ENCODE measurements around the gene HDAC4. TPM values are rescaled to one million over a fixed set of nuclear protein-coding genes. Genes with fewer than 3 reads are reported as not detected.

The HDAC4 gene
- total and polyA plus RNA-seq, 2 of the 8 experiments (the other 6 are each of a cell fraction or from before 2014, with no cell fraction given) = 15.4 to 31.5 TPM

- no peak overlapping the region for H2BK20ac ChIP-seq (ENCODE audit: low read length)
- H3K79me1 ChIP-seq (ENCODE audit: low read depth, low read length) = no peaks in the 10 kb centered on the region
- no peaks in the 10 kb centered on the region for H3K27me3 ChIP-seq (replicated peaks in 1 of 4; ENCODE audit: control insufficient read depth in 3 of 4, extremely low read depth in 1 of 4, insufficient read depth in 3 of 4, low read length in 3 of 4)
- no peak overlapping the region for H3K27ac ChIP-seq (ENCODE audit: low read depth, low read length)
- DNase-seq (ENCODE audit: low read depth in 1 of 2, low spot score in 2 of 2) = no peak
- POLR2A ChIA-PET (ENCODE audit: partially characterized antibody) = interaction anchor here (0.5 kb wide), 1 partner anchor 13 kb away, joined by 4 read pairs; no protein-coding TSS in a partner anchor
- H3K36me3 ChIP-seq (ENCODE audit: control insufficient read depth in 2 of 4, insufficient read depth in 4 of 4, low read length in 3 of 4) = peaks cover 0 to 7% (median 4%) of the 10 kb centered on the region in 4 experiments; a peak in 4 of 8 replicates
- H4K20me1 ChIP-seq (replicated peaks in 1 of 2; ENCODE audit: control insufficient read depth in 1 of 2, insufficient read depth in 2 of 2, low read length in 2 of 2) = peaks cover 3 to 10% of the 10 kb centered on the region in 2 experiments
- H3K79me2 ChIP-seq (ENCODE audit: control insufficient read depth in 1 of 2, insufficient read depth in 2 of 2, low read length in 2 of 2) = no peaks in the 10 kb centered on the region
- FAIRE-seq = no peak
- H3K9ac ChIP-seq (replicated peaks in 1 of 4; ENCODE audit: extremely low read depth in 1 of 4, low read depth in 3 of 4, low read length in 3 of 4) = no peak overlapping the region
- H3K23ac ChIP-seq (ENCODE audit: insufficient read length) = no peak overlapping the region
- H4K5ac ChIP-seq (ENCODE audit: insufficient read length, low read depth, low read length) = no peak overlapping the region
- no peak overlapping the region for H2BK5ac ChIP-seq (ENCODE audit: low read depth, low read length)
- H3K56ac ChIP-seq (replicated peaks; ENCODE audit: insufficient read length, low read depth, low read length) = no peak overlapping the region
- 92% methylated on average over 13 of the region's 14 CpGs; no CpG with 5 or more reads in 1 of the 2 experiments for WGBS, 2 experiments (ENCODE audit: extremely low coverage in 1 of 2, insufficient coverage in 1 of 2, insufficient read length in 1 of 2, insufficient replicate concordance in 2 of 2, low coverage in 1 of 2, low lambda C conversion rate in 2 of 2, missing lambda C conversion rate in 1 of 2)
- H2AK5ac ChIP-seq (ENCODE audit: low read depth, low read length) = no peak overlapping the region
- CTCF ChIA-PET (ENCODE audit: partially characterized antibody) = interaction anchor here (1.5 to 4.4 kb wide), 8 partner anchors 11 to 67 kb away, joined by 3 to 30 read pairs (median 5); no protein-coding TSS in a partner anchor
- no peak overlapping the region for H2BK120ac ChIP-seq (replicated peaks; ENCODE audit: low read depth, low read length)
- no peak overlapping the region for H3K4me2 ChIP-seq (ENCODE audit: insufficient read depth in 1 of 2, low read depth in 2 of 2, low read length in 2 of 2)
- H3K4ac ChIP-seq (replicated peaks; ENCODE audit: insufficient read length, low read depth, low read length) = no peak overlapping the region
- H2BK12ac ChIP-seq (ENCODE audit: low read depth, low read length) = no peak overlapping the region
- H4K91ac ChIP-seq (replicated peaks; ENCODE audit: insufficient read length, low read length) = no peak overlapping the region
- TF ChIP-seq NANOG (IDR thresholded peaks at IDR 0.05; ENCODE audit: insufficient read depth, low read depth, low read length, poor library complexity, severe bottlenecking) = no peak
- no peak for TF ChIP-seq CBX8 (IDR thresholded peaks at IDR 0.05; ENCODE audit: borderline replicate concordance, low read depth, low read length)
- no peak for TF ChIP-seq TCF12 (IDR thresholded peaks at IDR 0.05; ENCODE audit: low read depth, low read length)
- no peak for TF ChIP-seq BRCA1 (IDR thresholded peaks at IDR 0.05; ENCODE audit: low read depth, low read length)
- H3K23me2 ChIP-seq (ENCODE audit: low read depth, low read length) = no peaks in the 10 kb centered on the region
- no peak overlapping the region for H4K8ac ChIP-seq (ENCODE audit: extremely low read depth, insufficient read depth, low read length)
- H3K18ac ChIP-seq (ENCODE audit: extremely low read depth, low read length) = no peak overlapping the region
- H3K14ac ChIP-seq (ENCODE audit: insufficient read length) = no peak overlapping the region
- H3K9me3 ChIP-seq (ENCODE audit: insufficient read depth in 2 of 2, low read depth in 1 of 2, low read length in 1 of 2) = no peaks in the 10 kb centered on the region
- no peak overlapping the region for H2AFZ ChIP-seq (ENCODE audit: low read length)
- H2BK15ac ChIP-seq (ENCODE audit: low read length) = no peak overlapping the region
- H3K4me3 ChIP-seq (ENCODE audit: extremely low read depth in 1 of 4, insufficient read depth in 2 of 4, low read depth in 3 of 4, low read length in 4 of 4) = no peak overlapping the region
- no peaks in the 10 kb centered on the region for H3K4me1 ChIP-seq (replicated peaks in 1 of 4; ENCODE audit: control insufficient read depth in 3 of 4, insufficient read depth in 4 of 4, low read length in 3 of 4)
Observed at GRCh38 chr2:239141021-239141760, 259.6 kb downstream of the HDAC4 start.

Measured in H1 (cell line).